WI38 (cell line): Measurements from ENCODE around the gene HIRA.

Source experiments
- H3K4me3 ChIP-seq: 2 replicates; pipeline ENCODE4 v1.5.1; 2011; ENCODE audit warnings: low read depth, mild to moderate bottlenecking, control low read depth, low read length
- TF ChIP-seq, protein P1 (sequence below): IDR thresholded peaks from 2 replicates; pipeline ENCODE4 v1.5.1; 2012; ENCODE audit warnings: low read depth, mild to moderate bottlenecking, control low read depth, low read length

Gene HIRA

GRCh38 chr22:19434829-19435580 is 3.5 kb upstream of the HIRA start:
- TF ChIP-seq, protein P1, sequence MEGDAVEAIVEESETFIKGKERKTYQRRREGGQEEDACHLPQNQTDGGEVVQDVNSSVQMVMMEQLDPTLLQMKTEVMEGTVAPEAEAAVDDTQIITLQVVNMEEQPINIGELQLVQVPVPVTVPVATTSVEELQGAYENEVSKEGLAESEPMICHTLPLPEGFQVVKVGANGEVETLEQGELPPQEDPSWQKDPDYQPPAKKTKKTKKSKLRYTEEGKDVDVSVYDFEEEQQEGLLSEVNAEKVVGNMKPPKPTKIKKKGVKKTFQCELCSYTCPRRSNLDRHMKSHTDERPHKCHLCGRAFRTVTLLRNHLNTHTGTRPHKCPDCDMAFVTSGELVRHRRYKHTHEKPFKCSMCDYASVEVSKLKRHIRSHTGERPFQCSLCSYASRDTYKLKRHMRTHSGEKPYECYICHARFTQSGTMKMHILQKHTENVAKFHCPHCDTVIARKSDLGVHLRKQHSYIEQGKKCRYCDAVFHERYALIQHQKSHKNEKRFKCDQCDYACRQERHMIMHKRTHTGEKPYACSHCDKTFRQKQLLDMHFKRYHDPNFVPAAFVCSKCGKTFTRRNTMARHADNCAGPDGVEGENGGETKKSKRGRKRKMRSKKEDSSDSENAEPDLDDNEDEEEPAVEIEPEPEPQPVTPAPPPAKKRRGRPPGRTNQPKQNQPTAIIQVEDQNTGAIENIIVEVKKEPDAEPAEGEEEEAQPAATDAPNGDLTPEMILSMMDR = no peak
- H3K4me3 ChIP-seq = no peak overlapping the region

GRCh38 chr22:19434401-19434800 is 2.9 kb upstream of the HIRA start:
- TF ChIP-seq, protein P1 = no peak
- H3K4me3 ChIP-seq = no peak overlapping the region

DNA sequence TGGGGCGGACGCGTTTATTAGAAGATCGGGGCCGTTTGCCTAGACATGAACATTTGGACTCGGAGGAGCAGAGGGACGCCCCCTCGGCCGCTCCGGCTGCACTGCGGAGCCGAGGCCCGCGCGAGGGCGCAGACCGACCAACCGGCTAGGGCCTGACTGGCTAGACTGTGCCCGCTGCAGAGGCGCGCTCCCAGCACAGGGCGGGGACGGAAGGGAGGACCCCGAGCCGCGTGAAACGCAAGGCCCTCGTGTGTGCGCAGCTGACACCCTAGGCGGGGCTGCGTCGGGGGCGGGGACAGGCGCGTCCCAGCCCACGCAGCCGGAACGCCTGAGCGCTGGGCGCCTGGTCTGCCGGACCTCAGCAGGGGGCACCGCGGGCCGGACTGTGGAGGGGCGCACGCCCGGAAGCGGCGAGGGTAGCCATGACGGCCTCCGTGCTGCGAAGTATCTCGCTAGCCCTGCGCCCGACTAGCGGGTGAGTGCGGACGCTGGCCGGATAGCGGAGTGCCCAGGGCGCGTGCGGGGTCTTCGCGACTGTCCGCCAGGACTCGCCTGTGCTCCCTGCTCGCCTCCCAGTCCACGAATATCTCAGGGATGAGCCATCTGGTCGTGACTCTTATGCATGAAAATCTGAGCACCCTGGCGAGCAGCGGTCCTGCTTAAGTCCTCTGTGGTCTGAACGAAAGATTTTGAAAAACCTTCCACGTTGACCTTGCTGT is 759 bp upstream of the HIRA start, which contains the start of gene MRPL40:
TSS of gene MRPL40 (plus strand) at position 413 of the 719 bp plus-strand sequence. CDS start at position 423, 10 bp downstream.
- TF ChIP-seq, protein P1 = no peak
- H3K4me3 ChIP-seq = peak within 1 kb of the TSS; percentile 72

DNA sequence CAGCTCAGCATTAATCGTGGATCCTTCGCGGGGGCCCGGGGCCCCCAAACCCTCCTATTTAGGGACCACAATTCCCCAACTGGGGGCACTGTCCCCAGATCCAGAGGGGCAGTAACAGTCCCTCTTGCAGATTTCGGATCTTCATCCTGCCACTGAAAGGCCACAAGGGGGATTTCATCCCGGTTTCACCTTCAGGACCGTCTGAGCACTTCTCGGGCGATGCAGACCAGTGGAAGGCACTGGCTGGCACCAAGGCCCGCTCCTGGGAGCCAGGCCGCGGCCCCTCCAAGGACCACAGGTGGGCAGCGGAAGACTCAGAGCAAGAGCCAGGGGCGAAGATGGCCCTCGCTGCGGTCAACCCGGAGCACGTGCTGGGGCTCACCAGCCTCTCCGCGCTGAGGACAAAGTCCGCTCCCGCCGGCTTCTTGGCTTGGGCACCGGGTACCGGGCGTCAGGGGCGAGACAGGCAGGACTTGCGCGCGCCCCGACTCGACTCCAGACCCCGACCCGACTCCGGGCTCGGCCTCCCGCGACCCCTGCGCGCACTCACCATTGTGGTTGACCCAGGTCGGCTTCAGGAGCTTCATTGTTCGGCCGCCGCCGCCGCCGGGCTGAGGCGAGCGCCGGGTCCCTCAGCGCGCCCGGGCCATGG is 517 bp downstream of the HIRA start:
- TF ChIP-seq, protein P1 = no peak
- H3K4me3 ChIP-seq = peak overlapping the region; percentile 72

DNA sequence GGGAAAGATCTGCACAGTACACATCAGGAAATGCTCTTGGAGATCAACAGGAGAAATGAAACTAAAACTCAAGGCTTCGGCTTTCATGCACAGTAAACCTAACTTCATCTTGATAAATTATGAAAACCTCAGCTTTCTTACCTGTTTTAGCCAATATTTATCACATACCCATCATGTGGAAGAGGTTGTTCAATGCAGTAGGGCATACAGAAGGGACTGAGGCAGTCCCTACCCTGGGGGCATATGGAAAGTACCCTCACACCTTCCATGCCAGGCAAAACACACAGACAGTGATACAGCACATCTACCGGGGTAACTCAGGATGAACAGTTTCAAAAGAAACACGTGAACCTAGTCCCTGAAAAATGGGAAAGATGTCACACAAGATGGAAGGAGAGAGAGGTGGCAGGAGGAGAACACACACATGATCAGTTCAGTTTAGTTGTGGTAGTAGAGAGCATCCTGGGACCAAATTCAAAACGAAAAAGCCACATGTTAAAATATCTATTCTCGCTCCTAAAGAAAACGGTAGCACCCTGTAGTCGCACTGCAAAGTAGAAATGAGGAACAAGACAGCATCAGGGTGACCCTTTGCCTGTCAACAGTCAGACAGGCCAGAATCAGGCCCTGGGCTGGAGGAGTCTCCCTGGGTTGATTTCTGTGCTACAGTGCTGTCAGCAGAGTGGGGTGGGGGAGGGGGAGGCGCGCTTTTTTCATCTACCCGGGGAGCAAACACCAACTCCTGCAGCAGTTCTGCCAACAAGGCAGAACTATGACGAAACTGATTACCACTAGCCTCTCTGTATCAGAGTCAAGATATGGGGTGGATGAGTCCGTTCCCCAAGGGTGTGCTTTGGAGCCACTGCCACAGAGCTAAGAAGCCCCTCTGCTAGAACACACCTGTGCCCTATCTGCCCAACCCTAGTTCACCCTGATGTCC is 1.3 kb downstream of the HIRA start:
- H3K4me3 ChIP-seq = peak overlapping the region; percentile 72
- TF ChIP-seq, protein P1 = no peak; the same call in 1 of the 2 replicates

DNA sequence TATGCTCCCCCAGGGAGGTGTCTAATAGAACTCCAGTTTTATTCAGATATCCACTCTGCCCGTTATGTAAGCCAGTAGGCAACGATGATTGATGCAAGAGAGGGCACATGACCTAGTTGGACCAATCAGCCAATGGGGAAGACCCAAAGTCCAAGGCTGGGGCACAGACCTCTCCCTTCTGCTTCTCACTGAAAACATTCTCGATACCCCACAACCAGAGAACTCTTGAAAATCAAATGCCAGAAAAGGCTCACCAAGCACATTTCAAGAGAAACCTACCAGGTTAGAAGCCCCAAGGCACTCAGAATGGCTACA is 7.4 kb downstream of the HIRA start:
- TF ChIP-seq, protein P1 = no peak
- no peak overlapping the region for H3K4me3 ChIP-seq
